NCI-H2081 (cell line): Measurements from ENCODE around the gene RNF25.
A peak's percentile ranks its signal among the peaks of the same experiment; 100 is the strongest.

Experiments used
- DNase-seq, 2 experiments: peaks; one replicate each; lab custom pipeline; 2025; lab: John Stamatoyannopoulos, UW

The RNF25 gene

GRCh38 chr2:218679119-218679518 lies 7.3 kb upstream of the RNF25 start:
- DNase-seq: no peak

GRCh38 chr2:218671097-218671653 lies 627 bp downstream of the RNF25 start:
- no peak for DNase-seq

DNA sequence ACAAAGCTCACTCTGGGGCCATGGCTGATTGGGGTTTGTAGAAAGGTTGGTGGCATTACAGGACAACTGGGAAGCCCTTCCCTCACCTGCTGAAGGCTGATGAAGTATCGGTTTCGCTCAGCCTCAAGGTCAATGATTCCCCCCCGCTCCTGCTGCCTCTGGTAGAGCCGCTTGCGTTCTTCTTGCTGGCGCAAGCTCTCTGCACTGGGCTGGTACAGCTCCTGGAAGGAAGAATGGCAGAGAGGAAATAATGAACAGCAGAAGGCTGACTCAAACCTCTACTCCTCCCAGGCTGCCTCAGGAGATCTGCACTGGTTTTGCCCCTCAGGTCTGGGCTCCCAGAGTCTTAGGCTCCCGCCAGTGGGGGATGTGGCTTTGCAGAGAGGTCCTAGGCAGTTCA lies 7.1 kb downstream of the RNF25 start:
- no peak for DNase-seq

- no peak for DNase-seq
These were observed 7.9 kb downstream of the RNF25 start for GRCh38 chr2:218663901-218664300.

GRCh38 chr2:218662827-218663226 lies 9.0 kb downstream of the RNF25 start:
- DNase-seq: no peak

DNA sequence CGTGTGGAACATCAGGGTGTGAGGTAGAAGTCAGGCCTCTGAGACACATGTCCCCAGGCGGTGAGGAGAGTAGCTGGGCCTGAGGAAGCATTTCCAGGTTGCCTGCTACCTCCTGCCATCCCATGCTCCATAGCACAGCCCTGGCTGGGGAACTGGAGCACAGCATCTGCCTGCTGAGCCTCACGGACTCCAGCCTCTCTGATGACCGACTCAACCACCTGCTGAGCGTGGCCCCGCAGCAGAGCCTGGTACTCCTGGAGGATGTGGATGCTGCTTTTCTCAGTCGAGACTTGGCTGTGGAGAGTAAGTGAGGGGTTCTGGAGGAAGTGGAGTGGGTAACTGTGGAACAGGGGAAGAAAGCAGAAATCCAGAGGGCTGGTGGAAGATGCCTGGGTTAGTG lies 9.4 kb downstream of the RNF25 start:
- DNase-seq: no peak

- DNase-seq: no peak
These were observed 11.8 kb downstream of the RNF25 start for GRCh38 chr2:218659988-218660358.

DNA sequence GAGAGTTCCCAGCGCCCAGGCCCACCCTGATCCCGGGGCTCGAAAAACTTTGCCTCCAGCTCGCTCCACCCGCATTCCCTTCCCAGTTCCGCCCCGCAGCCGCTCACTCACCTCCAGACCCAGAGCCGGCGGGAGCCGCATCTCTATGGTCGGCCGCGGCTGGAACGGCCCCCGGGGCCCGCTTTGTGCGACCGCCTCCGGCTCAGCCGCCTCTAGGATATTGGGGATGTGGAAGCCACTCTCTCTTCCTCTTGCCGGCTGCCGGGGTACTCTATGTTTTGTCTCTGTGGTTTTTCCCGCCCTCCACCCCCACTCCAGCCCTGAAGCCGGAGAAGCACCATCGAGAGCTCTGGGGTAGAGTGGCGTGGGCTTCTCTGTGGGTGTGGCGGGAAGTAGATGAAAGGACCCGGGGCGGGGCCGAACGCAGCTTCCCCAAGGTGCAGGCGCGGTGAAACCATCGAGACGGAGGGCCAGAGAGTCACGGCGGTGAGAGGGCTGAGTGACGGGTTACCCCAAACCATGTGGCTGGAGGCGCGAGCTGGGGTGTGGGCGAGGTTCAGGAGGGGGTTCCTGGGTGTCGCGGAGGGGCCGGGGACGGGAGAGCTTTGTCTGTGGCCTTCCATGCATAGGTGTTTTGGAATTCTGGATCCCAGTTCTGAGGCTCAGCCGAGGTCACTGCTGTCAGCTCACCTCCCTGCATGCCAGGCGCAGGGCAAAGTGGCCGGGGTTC lies 12.4 kb downstream of the RNF25 start, which contains the start of the genes BCS1L and ZNF142:
TSS of gene BCS1L (plus strand) at position 426 of the 730 bp plus-strand sequence. CDS start 1,305 bp downstream, outside the sequence.
TSS of gene ZNF142 (minus strand) at position 366 of the 730 bp plus-strand sequence. CDS start 3,194 bp downstream, outside the sequence.
- DNase-seq: peak; percentile 89 to 95

DNA sequence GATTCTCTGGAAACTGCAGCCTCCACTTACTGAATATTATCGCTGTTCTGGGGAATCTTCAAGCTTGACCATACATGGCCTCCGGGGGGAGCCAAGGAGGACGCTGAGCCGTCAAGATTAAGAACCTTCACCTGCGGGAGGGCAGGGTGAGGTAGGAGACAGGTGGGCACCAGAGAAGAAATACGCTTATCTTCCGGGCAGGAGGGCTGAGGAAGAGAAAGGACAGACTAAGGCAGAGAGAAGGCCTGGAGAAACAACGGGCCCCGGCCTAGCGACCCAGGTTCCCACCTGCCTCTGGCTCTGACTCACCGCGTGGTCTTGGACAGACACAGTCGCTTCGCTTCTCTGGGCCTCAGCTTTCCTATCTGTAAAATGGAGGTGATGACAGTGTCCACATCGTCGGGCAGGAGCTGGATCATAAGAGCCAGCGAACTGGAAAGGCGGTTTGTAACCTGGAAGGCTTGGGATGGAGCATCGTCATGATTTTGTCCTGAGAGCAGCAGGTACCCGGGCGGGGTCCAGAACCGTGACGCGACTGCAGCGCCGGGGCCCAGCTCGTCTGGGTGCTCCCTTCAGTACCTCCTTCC lies 13.0 kb downstream of the RNF25 start:
- DNase-seq: peak; percentile 30 to 54

DNA sequence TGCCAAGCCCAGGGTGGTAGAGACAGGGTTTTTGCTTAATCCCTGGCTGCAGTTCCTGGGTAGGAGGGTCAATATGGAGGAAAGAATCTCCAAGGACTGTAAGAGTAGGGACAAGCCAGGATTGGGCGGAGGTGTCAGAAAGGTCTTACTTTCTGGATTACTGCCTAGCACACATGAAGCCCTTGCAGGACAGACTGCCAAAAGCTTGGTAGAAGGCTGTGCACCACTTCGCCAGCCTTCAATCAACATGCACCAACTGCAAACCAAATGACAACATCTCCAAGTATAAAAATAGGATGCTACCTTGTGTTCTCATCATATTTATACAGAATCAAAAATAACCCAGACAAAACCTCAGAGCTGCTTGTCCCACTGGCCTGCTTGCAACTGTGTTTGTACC lies 16.1 kb downstream of the RNF25 start:
- no peak for DNase-seq

DNA sequence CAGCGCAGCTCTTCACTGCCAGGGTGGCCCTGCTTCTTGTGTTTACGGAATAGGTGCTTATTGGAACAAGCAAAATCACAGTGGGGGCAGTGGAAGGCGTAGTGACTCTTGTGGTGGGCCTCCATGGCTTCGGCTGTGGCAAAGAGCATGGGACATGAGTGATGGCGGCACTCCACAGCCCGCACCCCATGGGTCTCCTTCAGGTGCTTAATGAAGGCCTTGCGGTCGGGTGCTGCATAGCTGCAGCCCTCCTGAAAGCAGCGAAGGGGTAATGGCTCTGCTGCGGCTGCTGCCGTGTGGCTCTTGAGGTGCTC lies 23.1 kb downstream of the RNF25 start:
- DNase-seq: no peak

- DNase-seq: peak; percentile 45 to 56
These were observed 23.6 kb downstream of the RNF25 start for GRCh38 chr2:218648088-218648786.

GRCh38 chr2:218645126-218645525 lies 26.7 kb downstream of the RNF25 start:
- no peak for DNase-seq

DNA sequence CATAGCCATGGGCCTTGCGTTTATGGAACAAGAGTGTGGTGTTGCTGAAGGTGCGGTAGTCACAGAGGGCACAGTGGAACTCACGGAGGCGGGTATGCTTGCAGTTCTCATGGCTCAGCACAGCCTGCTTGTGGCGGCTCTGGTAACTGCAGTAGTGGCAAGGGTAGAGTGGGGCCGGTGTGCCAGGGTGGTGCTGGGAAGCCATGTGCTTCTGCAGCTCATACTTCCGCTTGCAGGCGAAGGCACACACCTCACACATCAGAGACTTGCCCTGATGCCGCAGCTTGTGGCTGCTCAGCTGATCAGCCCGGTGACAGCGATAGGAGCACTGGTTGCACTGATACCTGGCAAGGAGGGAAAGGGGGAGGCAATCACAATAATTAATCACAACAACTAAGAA lies 27.1 kb downstream of the RNF25 start:
- DNase-seq: no peak

DNA sequence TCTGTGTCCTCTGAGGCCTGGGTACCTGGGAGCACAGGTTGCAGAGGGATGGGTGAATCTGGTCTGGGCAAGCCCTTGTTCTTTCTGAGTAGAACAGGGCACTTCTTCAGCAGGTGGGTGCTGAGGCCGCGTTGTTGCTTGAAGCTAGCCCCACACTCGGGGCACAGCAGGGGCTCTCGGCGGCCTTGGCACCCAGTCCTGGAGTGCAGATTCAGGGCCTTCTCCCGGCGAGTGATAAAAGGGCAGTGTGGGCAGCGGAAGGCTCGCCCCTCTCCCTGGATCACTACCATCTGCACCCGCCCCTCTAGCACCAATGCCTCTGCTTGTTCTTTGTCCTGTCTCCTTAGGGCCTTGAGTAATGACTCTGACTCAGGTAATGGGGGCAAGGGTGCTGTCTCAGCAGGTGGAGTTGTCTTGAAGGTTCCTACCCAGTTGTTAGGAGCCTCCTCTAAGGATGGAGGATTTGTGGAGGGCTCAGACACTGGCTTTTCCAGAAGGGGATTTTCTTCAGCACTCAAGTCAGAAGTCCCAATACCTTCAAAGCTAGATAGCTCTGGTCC lies 28.0 kb downstream of the RNF25 start:
- no peak for DNase-seq

DNA sequence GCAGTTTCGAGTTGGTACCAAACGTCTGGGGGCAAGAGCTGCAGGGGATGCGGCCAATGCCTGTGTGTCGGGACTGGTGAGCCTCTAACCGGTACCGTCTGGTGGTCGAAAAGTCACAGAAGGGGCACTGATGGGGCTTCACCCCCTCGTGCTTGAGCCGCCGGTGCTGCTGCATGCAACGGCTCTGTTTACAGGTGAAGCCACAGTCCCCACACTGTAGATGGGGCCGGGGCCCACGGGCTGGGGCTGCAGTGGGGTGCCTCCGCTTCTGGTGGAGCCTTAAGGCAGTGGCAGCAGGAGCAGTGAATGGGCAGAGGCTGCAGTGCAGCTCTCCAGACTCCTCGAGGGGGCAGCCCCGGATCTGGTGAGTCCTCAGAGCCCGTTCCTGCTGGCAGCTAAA lies 29.0 kb downstream of the RNF25 start:
- DNase-seq: no peak

DNA sequence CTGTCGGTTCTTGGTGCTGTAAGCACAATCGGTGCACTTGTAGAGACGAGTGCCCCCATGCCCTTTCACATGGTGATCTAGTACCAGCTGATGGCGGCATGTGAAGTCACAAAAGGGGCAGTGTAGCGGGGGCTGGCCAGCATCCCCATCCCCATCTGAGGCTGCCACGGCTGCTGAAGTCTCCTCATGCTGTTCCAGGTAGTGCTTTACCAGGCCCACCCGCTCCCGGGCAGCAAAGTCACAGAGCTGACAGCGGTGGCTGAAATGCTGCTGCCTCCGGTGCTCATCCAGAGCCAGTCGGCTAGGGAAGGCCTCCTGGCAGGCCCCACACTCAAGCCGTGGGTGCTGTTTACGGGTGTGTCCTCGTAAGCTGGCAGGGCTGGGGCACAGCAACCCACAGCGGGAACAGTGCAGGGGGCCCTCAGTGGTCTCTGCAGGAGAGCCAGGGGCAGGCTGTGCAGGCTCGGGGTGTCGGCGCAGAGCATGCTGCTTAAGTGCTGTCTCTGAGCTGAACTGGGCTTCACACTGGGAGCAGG lies 29.6 kb downstream of the RNF25 start:
- DNase-seq: no peak

DNA sequence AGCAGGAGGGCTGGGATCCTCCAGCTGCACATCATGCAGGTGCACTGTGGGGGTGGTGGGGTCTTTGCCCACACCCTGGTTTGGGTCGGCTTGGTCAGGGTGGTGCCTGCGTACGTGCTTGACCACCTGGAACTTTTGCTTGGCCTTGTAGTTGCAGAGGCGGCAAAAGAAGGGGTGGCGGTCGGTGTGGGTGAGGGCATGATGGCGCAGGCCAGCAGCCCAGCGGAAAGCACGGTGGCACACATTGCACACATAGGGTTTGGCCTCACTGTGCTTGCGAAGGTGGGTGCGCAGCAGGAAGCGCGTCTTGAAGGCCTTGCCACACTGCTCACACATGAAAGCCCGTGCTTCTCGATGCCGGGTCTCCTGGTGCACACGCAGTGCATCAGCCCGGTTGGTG lies 33.4 kb downstream of the RNF25 start:
- no peak for DNase-seq

- no peak for DNase-seq
These were observed 36.1 kb downstream of the RNF25 start for GRCh38 chr2:218635719-218636118.

- no peak for DNase-seq
These were observed 40.0 kb downstream of the RNF25 start for GRCh38 chr2:218631837-218632236.

DNA sequence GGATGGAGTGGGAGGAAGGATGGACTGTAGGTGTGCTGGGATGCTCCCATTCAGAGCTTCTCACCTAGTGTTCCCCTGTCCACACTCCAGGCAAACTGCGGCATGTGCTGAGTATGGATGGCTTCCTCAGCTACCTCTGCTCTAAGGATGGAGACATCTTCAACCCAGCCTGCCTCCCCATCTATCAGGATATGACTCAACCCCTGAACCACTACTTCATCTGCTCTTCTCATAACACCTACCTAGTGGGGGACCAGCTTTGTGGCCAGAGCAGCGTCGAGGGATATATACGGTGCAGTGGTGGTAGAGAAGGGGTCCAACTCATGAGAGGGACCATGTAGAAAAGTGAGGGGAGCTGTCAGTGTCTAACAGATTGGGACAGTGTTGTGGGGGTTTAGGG lies 43.9 kb downstream of the RNF25 start:
- DNase-seq: no peak

- no peak for DNase-seq
These were observed 45.4 kb downstream of the RNF25 start for GRCh38 chr2:218626369-218626768.

DNA sequence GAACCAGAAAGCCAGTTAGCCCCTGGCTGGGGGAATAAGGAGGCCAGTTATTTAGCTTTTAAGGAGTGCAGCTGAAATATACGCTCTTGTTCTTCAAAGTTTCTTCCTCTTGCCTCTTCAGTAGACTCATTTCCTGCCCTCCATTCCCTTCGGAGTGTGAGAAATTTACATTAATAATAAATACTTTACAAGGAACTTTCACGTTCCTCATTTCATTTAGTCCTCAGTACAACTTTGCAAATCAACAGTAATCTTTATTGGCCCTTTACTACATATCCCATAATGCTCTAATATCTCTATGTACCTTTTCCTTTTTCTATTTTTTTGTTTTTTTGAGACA lies 48.5 kb downstream of the RNF25 start:
- no peak for DNase-seq
